GM19452 (cell line): Measurements from ENCODE around the gene SIRPB1.
"Not testable (repeated sequence)": the region's sequence is repeated elsewhere in the genome, so short reads cannot be mapped to it uniquely, and the experiment has no call there.

Experiments
- ATAC-seq: cut with Tn5 transposase; IDR thresholded peaks from one replicate; pipeline ENCODE4 v1.9.1; 2021; ENCODE audit not compliant: unreplicated experiment

SIRPB1 gene

DNA sequence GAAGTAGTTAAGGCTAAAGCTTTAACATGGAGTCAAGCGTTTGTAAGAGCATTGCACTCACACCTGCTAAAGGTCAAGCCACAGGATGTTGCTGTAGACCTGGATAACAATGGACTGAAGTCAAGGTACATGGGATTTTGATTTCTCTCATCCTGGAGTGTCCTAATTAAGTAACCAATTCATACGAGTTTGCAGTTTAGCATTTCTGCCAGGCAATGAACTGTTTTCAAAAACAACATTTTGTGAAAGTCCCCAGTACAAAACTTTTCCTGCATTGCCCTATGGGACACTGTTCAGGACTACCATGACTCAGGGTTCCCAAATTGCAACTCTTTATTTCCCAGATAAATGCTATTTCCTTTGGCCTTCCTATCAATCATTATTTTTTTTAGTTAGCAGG is 17.4 kb upstream of the SIRPB1 start:
- ATAC-seq = no peak

DNA sequence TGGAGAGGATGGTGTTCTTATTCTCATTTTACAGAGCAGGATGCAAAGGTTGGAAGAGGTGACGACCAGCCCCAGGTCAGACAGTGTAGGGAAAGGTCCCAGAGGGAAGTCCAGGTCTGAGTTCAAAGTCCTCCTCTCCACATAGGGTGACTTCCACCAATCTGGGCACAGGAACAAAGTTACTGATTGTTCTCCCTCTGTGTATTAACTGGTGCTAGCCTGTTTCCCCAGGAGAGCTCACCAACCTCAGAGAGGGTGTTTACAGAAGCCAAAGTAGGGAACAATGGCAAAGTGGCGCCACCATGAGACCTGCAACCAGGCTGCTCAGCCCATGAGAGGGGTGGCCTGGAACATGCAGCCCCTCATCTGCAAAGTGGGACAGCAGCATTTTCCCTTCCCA is 16.8 kb upstream of the SIRPB1 start:
- no peak for ATAC-seq

DNA sequence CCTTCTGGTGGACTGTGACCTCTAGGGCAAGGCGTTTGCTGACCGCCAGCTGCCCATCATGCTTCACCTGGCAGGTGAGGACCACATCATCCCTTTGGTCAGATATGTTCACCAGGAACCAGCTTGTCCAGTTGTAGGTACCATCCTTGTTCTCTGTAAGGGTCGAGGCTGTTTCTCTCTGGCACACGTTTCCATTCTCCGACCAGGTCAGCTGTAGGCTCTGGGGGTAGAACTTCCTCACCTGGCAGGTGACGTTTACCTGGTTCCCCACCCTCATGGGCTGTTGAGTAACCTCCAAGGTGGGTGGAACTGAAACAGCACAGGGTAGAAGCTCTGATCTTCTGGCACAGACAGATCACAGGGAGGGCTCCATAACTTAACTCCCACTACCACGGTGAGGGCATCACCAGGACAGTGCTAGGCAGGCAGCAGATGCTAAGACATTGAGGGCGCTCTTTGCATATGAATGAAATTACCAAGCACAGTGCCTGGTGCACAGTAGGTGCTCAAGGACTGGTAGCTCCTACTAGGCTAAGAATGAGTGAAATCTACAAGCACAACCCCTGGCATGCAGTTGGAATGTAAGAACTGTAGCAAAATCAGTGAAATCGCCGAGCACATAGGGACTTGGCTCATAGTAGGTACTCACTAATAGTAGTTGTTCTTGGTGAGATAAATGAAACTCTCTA is 15.6 kb upstream of the SIRPB1 start:
- ATAC-seq = no peak

DNA sequence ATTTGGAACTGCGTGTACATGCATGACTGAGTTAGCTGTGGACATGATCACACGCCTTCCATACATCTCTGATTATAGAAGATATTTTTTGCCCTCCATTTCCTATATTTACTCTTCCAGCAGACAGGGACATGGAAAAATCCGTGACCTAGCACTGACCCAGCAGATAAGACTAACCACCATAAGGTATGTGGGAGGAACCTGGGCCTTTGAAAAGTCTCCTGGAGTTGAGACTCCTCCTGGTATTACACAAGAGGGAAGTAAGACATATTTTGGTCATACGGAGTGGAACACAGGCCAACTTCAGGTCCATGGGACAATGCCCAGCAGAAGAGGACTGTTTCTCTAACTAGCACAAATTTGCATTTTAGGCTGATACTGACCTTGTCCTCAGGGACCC is 13.7 kb upstream of the SIRPB1 start:
- ATAC-seq = no peak

DNA sequence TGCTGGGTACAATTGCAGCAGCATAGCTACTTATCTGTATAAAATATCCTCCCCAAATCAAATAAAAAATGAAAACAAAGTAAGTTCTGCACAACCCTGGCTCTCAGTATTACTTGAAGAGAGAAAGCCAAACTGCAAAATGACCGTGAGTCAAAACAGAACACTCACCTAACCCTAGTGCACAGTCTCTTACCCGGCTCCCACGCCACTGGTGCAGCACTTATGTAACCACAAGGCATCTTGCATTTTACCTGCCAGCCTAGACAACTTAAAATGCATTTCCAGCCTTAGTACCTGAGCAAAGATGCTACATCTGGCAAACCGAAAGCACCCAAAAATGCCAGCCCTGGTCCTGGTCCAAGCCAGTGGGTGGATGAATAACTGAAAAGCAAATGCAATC is 12.4 kb upstream of the SIRPB1 start:
- no peak for ATAC-seq

DNA sequence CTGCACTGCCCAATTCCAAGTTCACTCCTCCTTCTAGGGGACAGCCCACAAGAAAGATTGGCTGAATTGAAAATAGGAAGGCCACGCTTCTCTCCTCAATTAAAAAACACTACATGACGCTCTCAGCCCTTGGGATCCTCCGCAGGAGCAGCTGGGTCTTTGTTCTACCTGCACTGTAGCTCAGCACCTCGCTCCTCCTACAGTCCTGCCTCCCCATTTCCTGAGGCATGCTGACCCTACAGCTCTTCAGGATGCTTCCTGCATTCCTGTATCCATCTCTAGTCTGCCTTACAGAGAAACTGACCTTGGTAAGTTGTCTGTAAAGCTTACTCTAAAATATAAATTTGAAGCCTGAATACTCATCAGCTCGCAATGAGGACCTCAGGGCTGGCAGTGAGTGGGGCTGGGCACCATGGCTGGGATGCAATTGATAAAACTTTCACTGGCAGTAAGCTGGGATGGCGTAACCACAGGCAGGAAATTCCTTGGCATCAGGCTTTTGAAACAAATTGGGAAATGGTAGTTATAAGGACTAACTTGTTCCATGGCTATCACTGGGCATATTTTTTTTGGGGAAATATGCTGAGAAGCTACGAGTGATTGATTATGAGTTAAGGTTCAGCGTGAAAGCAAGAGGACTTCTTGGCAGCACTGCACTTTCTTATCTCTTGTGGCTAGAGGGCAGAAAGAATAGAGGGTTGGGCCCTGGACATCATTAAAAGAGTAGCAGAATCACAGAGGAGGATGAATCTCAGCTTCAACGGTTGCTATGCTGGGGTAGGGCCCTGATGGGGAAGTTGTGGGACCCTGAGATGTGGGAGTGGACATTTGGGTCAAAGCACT is 11.7 kb upstream of the SIRPB1 start:
- ATAC-seq = no peak

DNA sequence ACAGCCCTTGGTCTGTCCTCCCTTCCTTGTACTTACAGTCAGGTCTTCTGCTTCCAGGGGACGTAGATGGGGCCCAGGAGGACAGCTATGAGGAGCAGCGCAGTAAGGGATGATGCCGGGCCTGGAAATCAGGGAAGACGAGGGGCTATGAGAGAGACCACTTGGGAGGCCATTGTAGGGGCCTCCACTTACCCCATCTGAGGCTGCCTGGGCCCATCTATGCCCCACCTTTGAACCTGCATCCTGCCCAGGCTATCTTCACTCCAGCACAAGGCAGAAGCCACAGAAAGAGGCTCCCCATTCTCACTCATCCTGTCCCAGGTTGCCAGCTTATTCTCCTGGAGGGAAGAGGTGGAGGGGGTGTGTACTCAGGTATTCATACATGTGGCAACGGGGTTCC is 10.4 kb upstream of the SIRPB1 start:
- no peak for ATAC-seq

DNA sequence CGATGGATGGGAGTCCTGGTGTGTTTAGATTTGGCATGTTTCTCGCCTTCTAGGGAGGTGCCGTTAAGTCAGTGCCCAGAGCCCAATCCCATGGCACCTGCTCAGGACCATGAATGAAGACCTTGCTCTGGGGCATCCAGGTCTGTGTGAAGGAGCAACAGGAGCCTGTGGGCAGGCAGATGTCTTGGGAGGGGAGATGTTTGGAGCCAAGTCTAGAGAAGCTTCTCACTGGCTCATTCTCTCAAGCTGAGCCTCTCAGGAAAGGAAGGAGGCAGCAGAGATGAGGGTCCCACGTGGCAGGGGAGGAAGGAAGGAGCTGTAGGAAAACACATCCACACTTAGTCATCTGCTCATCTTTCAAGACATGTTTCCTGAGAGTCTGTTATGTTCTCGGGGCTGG is 9.5 kb upstream of the SIRPB1 start:
- no peak for ATAC-seq

DNA sequence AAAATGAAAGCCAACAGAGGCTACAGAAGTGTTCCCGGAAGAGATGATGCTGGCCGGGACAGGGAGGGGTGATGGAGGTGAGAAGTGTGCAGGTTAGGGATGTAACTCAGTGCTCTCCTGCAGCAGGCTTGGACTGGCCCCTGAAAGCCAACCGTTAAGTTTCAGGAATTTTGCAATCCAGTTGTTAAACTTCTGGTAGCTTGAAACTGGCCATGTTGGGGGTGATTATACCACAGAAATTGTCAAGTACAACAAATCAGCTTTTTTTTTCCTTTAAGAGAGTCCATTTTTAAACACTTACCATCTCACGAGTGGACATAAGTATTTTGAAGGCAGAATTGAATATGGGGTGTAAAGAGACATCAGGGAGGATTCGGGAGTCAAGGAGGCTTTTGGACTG is 8.8 kb upstream of the SIRPB1 start:
- no peak for ATAC-seq

DNA sequence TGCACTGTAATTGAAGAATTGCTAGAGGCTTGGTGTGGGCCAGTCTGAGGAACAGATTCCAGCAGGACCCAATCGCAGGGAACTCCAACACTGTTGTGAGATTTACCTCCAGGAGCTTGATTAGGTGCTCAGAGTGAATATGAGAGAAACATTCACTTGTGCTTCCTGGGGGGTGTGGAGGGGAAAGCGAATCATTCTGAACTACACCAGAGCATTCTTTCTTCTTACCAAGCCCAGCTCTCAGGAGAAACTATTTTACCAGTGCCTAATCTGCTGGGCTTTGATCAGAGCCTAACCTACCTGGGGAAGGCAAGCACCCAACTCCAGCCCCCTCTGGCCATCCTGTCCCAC is 7.4 kb upstream of the SIRPB1 start:
- ATAC-seq = no peak

DNA sequence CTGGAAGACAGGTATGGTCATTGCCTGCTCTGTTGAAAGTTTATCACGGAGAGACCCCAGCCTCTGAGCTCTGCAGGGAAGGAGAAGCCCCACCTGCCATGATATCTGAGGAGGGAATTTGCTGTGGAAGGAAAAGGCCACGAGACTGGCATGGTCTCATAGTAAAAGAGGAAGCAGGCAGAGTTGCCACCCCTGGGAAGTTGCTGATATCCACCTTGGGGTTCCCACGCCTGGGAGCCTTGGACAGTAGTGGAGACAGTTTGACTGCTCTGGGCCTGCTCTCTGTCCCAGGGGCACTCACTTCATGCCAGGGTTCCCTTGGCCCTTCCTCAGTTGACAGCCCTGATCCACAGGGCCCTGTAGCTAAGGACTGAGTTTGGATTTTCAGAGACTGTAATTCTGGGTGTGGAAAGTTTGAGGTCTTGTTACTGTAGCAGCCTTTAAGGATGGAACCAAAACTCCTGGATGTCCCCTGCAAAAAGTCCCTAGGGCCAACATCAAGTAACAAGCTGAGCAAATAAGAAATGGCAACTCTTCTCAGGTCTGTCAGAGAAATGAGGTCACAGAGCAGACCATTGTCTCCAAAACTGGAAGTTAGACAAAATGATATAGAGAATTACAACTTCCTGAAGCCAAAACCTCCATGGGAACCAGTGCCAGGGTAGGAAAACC is 6.9 kb upstream of the SIRPB1 start:
- ATAC-seq = no peak

DNA sequence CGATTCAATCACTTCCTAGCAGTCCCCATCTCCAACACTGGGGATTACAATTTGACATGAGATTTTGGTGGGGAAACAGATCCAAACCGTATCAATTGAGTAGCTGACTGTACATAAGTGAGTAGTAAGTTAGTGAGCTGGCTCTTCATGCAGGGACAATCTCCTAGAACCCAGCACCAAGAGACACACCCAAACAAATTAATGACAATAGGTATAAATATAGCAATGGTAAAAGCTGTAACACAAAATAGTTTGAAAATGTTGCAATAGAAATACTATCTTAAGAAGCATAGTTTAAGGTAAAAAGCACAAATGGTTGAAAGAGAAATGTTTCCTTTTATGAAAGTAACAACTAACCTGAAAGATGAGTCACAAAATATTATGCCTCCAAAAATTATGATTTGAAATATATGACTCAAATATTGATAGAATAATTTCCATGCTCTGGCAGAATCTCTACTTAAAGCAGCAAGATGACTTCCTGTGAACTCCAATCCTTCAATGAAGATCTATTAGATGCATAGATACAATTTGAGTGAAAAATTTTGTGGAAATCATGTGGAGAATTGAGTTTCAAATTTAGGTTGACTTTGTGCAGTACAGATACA is 5.4 kb upstream of the SIRPB1 start:
- no peak for ATAC-seq

DNA sequence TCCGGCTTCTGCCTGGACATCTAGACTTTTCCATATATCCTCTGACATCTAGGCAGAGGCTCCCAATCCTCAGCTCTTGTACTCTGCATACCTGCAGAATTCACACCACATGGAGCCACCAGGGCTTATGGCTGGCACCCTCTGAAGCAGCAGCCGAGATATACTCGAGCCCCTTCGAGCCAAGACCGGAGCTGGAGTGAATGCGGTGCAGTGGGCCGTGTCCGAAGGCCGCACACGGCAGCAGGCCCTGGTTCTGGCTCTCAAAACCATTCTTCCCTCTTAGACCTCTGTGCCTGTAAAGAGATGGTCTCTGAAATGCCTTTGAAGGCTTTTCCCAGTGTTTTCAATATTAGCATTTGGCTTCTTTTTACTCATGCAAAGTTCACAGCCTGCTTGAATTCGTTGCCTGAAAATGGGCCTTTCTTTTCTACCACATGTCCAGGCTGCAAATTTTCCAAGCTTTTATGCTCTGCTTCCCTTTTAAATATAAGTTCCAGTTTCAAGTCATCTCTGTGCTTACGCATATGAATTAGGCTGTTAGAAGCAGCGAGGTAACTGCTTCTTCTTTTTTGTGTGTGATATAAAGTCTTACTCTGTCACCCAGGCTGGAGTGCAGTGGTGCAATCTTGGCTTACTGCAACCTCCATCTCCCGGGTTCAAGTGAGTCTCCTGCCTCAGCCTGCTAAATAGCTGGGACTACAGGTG is 3.8 kb upstream of the SIRPB1 start:
- ATAC-seq = no peak

DNA sequence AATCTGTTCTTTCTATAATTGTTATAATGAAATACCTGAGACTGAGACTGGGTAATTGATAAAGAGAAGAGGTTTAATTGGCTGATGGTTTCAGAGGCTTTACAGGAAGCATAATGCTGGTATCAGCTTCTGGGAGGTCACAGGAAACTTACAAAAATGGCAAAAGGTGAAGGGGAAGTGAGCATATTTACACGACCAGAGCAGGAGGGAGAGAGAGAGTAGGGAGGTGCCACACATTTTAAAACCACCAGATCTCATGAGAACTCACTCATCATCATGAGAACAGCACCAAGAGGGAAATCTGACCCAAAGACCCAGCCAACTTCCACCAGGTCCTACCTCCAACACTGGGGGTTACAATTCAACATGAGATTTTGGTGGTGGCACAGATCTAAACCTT is 2.6 kb upstream of the SIRPB1 start:
- no peak for ATAC-seq

DNA sequence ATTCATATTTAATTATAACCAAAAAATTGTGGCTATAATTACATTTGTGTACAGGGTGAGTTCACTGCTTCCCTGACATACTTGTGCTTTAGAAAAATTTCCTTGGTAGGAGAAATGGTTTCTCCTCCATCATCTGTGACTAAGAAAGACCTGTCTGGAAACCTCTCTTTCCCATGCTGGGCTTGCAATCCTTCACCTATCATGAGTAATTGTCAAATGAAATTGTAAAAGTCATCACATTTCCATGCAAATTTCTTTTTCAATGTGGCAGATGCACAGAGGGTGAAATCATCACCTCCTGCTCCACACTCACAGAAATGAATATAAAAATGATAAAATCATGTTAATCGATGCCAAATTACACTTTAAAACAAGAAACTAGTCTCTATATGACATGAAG is 1.5 kb upstream of the SIRPB1 start:
- no peak for ATAC-seq

DNA sequence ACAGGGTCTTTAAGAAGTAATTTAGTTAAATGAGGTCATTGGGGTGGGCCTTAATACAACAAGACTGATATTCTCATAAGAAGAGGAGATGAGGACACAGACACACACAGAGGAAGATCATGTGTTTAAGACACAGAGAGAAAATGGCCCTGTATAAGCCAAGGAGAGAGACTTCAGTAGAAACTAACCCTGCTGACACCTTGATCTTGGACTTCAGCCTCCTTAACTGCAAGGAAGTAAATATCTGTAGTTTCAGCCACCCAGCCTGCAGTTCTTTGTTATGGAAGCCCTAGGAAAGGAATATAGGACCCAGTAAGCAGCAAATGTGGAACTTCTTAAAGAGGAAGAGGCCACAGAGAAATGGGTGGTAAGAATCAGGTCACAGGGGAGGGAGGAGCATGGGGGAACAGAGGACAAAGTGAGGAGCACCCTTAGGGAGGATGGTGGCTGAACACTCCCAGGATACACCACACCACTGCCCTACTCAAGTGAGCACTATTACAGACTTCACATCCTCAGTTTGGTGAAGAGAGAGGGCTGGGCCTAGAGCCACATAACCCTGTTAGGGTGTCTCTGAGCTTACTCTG is 762 bp downstream of the SIRPB1 start:
- ATAC-seq = no peak

DNA sequence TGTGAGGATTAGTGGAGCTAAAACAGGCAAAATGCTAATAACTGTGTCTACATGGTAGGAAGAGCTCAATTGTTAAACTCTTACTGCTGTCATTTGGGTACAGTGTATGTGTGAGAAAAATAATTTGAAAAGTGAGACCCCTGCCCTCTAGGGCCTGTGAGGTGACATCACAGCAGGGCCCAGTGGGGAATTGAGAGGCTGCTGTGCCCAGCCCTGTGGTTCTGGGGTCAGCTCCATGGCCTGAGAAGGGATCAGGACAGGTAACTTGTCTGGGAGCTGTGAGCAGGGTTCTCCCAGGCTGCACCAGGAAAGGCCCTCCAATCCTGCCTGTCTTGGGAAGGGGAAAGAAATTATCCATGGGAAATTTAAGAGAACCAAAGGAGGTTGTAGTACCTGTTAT is 1.3 kb downstream of the SIRPB1 start:
- ATAC-seq = no peak

DNA sequence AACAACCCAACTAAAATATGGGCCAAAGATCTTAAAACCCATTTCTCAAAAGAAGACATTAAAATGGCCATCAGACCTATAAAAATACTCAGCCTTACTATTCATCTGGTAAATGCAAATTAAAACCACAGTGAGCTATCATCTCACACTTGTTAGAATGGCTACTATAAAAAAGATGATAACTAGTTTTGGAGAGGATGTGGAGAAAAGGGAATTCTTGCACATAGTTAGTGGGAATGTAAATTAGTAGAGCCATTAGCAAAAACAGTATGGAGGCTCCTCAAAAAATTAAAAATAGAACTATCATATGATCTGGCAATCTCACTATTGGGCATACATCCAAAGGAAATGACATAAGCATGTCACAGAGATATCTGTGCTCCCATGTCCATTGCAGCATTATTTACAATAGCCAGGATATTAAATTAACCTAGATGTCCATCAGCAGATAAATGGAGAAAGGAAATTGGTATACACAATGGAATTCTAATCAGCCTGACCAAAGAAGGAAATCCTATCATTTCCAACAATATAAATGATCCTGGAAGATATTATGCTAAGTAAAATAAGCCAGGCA is 2.9 kb downstream of the SIRPB1 start:
- ATAC-seq = no peak

DNA sequence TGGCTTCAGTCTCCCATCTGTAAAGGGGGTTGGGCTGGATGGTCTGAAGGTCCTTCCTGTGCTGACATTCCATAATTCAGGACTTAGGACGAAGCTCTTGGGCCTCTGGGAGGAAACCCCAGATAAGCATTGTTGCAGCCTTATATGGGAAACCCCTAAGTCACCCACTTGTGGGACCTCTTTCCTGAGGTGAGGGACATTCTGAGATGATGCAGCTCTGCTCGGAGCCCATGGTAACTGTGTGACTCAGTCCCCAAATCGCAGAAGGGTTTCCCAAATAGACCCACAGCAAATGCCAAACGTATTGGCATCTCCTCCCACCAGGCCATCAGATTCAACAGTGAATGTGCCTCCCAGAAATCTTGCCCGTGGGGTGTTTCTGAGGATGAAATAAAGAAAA is 9.4 kb downstream of the SIRPB1 start:
- not testable (repeated sequence) for ATAC-seq

DNA sequence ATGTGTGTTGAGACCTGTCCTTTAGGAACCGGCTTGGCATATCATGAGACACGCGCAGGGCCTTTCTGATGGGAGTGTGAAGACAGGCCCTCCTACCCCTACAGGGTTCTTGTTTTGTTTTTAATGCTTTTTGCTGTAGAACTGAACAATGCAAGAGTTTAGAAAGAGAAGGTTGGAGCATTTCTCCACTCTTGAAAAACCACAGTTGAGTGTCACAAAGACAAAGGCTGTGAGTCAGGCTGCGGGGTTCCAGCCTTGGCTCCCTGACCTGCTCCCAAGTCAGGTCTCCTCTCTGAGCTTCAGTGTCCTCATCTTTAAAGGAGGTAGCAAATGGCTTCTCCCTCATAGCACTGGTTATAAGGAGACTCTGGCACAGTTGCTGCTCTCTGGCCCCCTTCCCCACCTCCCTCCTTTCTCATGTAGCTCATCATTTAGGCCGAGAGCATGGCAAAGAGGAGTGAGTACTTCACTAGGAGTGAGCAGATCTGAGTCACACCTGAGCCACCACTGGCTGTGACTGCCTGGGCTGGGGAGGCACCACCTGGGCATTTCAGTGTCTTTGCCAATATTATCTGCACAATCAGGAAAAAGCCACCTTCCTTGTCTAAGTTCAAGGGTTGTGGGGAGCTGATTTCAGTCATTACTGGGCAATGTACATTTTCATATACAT is 11.0 kb downstream of the SIRPB1 start:
- not testable (repeated sequence) for ATAC-seq
